HG03025 (cell line): ENCODE results near the gene GIT1.
A peak's percentile ranks its signal among the peaks of the same experiment; 100 is the strongest.

ENCODE experiments used
- ATAC-seq: cut with Tn5 transposase; IDR thresholded peaks from one replicate; pipeline ENCODE4 v1.9.1; 2021; ENCODE audit warnings: mild to moderate bottlenecking, moderate library complexity; ENCODE audit not compliant: unreplicated experiment, low FRiP score

Gene GIT1

GRCh38 chr17:29589524-29590410, at the start of gene GIT1:
GIT1 (minus strand) TSS chr17:29589648; CDS start chr17:29589378, 270 bp downstream.
- ATAC-seq = peak; percentile 44

- ATAC-seq = no peak
Measured at GRCh38 chr17:29633886-29634285, 44.4 kb upstream of the GIT1 start.

- ATAC-seq = no peak
Measured at GRCh38 chr17:29630630-29631193, 41.3 kb upstream of the GIT1 start.

GRCh38 chr17:29629839-29630238, 40.4 kb upstream of the GIT1 start:
- ATAC-seq = no peak

- ATAC-seq = no peak
Measured at GRCh38 chr17:29628644-29629043, 39.2 kb upstream of the GIT1 start.

- no peak for ATAC-seq
Measured at GRCh38 chr17:29627951-29628350, 38.5 kb upstream of the GIT1 start.

- ATAC-seq = no peak
Measured at GRCh38 chr17:29625037-29625750, 35.7 kb upstream of the GIT1 start.

GRCh38 chr17:29624586-29624985, 35.1 kb upstream of the GIT1 start:
- no peak for ATAC-seq

GRCh38 chr17:29623283-29623647, 33.8 kb upstream of the GIT1 start:
- ATAC-seq = no peak

GRCh38 chr17:29622337-29623282, 33.2 kb upstream of the GIT1 start, which contains the start of gene CORO6:
CORO6 (minus strand) TSS chr17:29622912; CDS start chr17:29621421, 1,491 bp downstream.
- no peak for ATAC-seq

GRCh38 chr17:29621751-29622194, 32.3 kb upstream of the GIT1 start:
- ATAC-seq = no peak

GRCh38 chr17:29620779-29621500, 31.5 kb upstream of the GIT1 start:
- no peak for ATAC-seq

GRCh38 chr17:29620271-29620670, 30.8 kb upstream of the GIT1 start:
- ATAC-seq = no peak

GRCh38 chr17:29619251-29619650, 29.8 kb upstream of the GIT1 start:
- no peak for ATAC-seq

GRCh38 chr17:29618272-29619065, 29.0 kb upstream of the GIT1 start:
- no peak for ATAC-seq

GRCh38 chr17:29617481-29618271, 28.2 kb upstream of the GIT1 start:
- ATAC-seq = no peak

GRCh38 chr17:29617125-29617480, 27.7 kb upstream of the GIT1 start:
- ATAC-seq = no peak
